Ovary (tissue), 3 donors: ENCODE results near the gene FKBP6.
"Not testable (repeated sequence)": the region's sequence is repeated elsewhere in the genome, so short reads cannot be mapped to it uniquely, and the experiment has no call there.

Experiments used
- CTCF ChIP-seq, 3 donors: fragments of 450-650 bp in 2 of 3; fragments of 200-600 bp in 1 of 3; IDR thresholded peaks; one replicate each; pipeline versions ENCODE4 v1.5.1 to v1.8.0; 2016 to 2022; ENCODE audit warnings: antibody characterized with exemption in 3 of 3, mild to moderate bottlenecking in 1 of 3
- EP300 ChIP-seq: sonication (generic); formaldehyde crosslinking; IDR thresholded peaks from one replicate; pipeline ENCODE4 v1.6.1; 2017; ENCODE audit warnings: antibody characterized with exemption
- POLR2A ChIP-seq: fragments of 450-650 bp; IDR thresholded peaks from one replicate; pipeline ENCODE4 v1.6.1; 2017; ENCODE audit warnings: antibody characterized with exemption, mild to moderate bottlenecking, moderate library complexity
- donor health status: DM: no; HTN: no; CAD: no.

- not testable (repeated sequence) for TF ChIP-seq CTCF (IDR thresholded peaks at IDR 0.05); POLR2A; EP300
These were observed 71.5 kb downstream of the FKBP6 start for GRCh38 chr7:73399185-73400050.
